GM18505 (cell line): ENCODE data around the gene BCAP31.

Source experiments
- ATAC-seq: cut with Tn5 transposase; IDR thresholded peaks from one replicate; pipeline ENCODE4 v1.9.1; 2021; ENCODE audit not compliant: unreplicated experiment
- POLR2A ChIP-seq: IDR thresholded peaks from 4 replicates; pipeline ENCODE4 v1.6.1; 2011; ENCODE audit warnings: borderline replicate concordance; ENCODE audit not compliant: insufficient read depth, insufficient read length; ENCODE audit errors: extremely low read depth

Gene BCAP31

DNA sequence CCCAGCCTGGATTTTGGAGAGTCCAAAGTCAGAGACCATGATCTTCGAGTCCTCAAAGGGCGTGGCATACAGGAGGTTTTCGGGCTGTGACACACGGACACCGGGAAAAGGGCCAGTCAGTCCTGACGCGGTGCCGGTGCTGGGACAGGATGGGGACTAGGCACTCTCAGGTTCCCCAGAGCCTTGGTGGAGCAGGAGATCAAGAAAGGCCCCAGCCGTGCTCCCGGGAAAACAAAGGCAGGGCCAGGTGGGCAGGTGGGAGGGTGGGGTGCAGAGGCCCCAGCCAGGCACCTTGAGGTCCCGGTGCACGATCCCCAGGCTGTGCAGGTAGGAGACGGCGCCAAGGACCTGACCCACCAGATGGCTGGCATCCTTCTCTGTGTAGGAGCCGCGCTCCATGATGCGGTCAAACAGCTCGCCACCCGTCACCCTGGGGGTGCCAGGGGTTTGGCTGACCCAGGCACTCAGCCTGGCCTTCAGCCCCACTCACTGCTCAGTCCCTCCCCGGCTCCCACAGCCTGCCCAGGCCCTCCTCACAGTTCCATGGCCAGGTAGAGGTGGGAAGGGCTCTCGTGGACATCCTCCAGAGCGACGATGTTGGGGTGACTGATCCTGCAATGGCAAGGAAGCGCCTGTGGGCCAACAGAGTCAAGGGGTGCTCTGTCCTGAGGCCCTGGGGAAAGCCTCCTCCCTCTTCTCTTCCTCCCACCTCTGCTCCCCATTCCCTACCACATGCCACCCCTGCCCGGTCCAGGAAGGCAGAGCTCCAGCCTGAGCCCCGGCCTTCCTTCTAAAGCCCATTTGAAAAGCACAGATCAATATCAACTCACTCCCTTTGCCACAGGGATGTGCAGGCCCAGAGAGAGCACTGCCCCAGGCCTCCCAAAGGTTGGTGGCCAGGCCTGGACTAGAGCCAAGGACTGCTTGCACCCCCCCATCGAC is 52.3 kb downstream of the BCAP31 start:
- ATAC-seq, result no peak
- TF ChIP-seq POLR2A, result no peak

DNA sequence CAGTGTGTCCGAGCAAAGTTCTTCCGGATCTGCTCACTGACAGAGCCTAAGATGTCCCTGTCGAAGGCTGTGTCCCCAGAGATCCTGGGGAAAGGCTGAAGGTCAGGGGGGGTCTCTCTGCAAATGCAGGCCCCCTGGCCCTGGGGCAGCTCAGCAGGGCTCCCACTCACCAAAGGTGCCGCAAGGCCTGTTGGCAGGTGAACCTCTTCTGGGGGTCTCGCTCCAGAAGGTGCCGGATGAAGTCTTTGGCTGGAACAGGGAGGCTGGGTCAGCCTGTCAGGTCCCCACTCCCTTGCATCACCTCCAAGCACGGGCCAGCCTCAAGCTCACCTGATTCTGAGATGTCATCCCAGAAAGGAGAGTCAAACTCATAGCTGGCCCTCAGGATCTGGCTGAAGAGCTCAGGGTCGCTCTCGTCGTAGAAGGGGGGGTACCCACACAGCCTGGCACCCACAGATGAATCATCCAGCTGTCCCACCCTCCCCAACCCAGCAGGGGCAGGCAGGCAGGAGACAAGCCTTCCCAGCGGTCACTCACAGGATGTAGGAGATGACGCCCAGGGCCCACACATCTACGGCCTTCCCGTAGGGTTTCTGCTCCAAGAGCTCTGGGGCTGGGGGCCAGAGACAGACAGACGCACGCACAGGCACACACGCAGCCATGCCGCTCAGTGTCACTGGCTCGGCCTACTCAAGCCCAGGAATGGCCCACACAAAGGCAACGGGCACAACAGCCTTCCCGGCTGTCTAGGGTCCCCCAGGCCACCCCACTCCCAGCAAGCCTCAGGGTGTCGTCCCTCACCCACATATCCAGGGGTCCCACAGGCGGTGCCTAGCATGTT is 53.2 kb downstream of the BCAP31 start:
- TF ChIP-seq POLR2A, result no peak
- no peak for ATAC-seq

DNA sequence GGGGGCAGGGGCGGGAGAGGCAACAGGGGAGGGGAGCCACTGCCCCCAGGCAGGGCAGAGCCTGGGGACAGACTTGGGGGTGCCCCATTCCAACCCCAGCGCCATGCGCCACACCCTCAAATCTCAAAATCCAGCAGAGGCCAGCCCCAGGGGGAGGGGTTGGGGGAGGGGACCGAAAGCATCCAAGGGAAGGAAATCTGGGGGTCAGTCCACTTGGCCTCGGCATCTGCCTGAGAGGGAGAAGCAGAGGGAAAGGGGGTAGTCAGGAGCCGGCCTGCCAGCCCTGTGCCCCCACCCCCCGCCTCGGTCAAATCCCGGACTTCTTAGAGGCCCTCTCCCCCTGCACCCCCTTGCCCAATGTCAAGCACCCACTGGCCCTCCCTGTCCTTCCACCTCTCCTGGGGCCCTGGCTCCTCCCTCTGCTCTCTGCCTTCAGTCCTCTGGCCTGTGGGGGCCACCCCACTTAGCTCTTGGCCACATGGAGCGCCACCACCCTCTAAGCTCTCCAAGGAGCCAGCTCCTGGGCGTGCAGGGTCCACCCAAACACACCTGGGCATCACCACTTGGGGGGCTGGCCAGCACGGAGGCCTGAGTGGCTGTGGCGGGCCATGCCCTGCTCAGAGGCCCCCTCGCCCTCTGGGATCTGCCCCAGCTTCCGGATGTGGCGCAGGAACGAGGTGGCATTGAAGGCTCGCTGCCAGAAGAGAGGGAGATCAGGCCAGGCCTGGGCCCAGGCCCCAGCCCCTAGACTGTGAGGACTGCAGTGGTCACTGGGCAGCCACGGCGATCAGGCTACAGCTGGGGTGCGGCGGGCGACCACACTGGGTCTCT is 54.1 kb downstream of the BCAP31 start:
- TF ChIP-seq POLR2A, result no peak
- no peak for ATAC-seq

DNA sequence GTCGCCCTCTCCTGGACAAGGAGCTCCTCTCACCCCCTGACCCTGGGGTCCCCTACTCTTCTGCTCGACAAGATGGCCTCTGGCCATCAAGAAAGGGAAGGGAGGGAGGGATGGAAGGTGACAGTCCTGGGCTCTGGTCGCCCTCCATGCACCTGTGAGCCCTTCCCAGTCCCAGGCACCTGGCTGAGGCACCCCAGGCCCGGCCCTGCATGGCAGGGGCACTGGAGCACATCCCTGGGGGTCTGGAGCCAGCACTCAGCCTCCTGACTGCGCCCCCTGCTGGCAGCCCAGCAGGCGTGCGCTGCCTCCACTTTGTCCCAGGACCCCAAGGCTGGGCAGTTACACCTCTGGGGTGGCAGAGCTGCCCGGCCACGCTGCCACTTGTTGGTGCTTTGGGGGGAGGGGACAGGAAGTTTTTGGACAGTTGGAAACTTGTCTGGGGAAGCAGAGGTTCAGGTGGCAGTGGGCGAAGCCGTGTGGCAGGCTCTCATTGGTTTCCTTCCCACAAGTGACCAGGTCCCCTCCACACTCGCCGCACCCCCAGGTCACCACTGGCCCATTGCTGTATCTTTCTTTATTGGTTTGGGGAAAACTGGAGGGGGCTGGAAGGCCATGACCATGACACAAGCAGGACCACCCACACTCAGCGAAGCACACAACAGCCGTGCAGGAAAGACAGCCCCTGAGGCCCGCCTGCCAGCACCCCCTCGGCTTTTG is 54.9 kb downstream of the BCAP31 start:
- ATAC-seq, result no peak
- no peak for TF ChIP-seq POLR2A

DNA sequence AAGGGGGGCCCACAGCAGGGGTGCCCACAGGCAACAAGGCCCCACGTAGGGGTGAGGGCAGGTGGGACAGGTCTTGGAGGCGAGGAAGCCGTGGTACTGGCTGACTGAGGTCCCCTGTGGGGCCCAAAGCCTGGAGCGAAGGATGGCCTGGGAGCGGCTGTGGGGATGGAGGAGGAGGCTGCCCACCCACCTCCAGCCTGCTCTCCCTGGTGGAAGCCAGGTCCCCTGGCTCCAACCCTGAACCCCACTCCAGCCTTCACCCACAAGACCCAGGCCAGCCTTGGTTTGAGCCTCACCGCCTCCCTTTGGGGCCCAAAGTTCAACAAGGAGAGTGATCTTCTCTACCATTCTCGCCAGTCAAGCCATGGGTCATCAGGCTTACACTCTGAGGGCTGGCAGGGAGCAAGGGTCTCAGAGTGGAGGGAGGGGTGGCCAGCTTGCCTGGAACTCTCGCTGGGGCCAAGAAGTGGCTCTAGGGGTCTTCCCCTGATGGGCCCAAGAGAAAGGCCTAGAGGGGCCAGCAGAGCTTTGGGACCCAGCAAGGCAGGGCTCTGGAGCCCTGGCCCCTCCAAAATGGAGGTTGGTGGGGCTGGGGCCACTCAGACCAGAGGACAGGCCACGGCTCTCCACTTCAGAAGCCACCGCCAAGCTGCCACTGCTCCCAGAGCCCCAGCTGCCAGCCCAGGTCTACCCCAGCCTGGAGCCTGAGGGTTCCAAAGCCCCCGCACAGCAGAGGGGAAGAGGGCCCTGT is 55.6 kb downstream of the BCAP31 start:
- TF ChIP-seq POLR2A, result no peak
- no peak for ATAC-seq

DNA sequence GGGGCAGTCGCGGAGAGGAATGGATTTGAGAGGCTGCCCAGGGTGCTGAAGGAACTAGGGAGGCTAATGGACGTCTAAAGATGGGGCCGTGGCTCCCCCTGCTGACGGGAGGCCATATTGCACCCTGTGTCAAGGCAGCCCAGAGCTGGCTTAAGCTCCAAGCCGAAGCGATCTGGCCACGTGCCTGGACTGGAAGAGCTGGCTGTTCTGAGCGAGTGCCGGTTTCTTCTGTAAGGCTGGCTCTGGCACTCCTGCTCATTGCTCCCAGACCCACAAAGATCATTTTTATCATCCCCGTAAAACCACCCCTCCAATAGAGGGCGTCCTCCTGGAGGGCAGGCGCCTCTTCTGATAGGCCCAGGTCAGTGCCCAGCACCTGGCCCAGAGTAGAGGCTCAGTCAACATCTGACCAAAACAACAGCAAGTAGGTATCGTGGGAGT is 56.2 kb downstream of the BCAP31 start:
- no peak for ATAC-seq
- TF ChIP-seq POLR2A, result no peak

DNA sequence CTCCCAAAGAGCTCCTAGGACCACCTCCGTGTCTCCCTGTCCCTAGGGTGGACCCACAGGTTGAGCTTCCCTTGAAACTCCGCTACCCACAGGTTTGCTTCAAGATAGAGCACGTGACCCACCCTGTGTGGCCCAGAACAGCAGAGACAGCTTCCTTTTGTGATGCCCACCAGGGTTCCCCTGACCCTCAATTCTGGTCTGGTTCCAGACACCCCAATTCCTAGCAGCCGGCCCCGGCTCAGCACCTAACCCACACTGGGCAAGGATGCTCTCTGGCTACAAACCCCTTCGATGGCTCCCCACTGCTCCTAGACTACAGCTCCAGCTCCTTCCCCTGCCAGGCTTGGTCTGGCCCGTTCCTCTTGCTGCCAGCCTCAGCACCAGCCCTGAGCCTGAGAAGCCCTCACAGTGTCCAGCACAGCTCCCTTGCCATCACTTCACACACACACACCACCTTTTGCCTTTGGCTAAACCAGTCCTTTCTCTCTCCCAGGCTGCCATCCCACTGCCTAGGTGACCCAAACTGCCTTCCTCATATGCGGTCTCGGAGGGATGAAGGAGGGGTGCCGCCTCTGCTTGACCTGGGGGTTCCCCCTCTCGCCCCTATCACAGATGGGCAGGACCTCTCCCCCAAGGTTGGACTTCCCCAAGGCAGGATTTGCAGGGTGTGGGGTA is 56.8 kb downstream of the BCAP31 start:
- ATAC-seq, result no peak
- TF ChIP-seq POLR2A, result no peak

DNA sequence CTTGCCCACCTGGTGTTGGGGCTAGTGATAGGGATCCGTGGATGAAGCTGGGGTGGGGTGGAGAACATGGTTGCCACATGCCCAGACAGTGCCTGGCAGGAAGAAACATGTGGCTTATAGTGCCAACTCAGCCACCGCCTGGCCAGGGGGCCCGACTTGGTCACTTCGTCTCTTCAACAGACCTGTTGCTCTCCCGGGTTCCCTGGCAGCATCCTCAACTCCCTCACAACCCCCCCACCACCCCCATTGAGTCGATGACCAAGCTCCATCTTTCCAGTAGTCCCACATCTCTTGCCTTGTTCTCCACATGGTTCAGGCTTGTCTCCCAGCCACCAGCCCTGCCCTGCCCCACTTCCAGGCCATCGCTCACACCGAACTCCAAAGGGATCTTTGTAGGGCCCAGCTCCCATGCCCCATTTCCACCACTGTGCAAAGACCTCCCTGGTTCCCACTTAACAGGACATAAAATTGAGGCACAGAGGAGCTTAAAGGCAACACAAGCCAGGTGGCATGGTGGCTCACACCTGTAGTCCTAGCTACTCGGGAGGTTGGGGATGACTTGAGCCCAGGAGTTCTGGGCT is 58.4 kb downstream of the BCAP31 start:
- TF ChIP-seq POLR2A, result no peak
- no peak for ATAC-seq

DNA sequence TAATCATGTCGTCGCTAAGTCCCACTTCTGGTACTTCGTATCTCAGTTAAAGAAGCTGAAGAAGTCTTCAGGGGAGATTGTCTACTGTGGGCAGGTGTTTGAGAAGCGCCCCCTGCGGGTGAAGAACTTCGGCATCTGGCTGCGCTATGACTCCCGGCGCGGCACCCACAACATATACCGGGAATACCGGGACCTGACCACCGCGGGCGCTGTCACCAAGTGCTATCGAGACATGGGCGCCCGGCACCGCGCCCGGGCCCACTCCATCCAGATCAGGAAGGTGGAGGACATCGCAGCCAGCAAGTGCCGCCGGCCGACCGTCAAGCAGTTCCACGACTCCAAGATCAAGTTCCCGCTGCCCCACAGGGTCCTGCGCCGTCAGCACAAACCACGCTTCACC is 61.9 kb downstream of the BCAP31 start:
- TF ChIP-seq POLR2A, result no peak
- no peak for ATAC-seq

DNA sequence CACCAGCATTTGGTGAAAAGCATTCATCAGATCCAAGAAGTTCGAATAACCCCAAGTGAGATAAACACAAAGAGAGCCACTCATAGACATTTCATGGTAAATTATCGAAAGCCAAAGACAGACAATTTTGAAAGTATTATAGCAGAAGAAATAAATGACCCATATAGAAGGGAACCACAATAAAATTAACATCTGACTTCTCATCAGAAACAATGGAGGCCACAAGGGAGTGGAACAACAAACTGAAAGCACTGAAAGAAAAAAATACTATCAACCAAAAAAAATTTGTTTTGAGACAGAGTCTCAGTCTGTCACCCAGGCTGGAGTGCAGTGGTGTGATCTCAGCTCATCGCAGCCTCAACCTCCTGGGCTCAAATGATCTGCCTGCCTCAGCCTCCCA is 64.9 kb downstream of the BCAP31 start:
- ATAC-seq, result no peak
- no peak for TF ChIP-seq POLR2A

DNA sequence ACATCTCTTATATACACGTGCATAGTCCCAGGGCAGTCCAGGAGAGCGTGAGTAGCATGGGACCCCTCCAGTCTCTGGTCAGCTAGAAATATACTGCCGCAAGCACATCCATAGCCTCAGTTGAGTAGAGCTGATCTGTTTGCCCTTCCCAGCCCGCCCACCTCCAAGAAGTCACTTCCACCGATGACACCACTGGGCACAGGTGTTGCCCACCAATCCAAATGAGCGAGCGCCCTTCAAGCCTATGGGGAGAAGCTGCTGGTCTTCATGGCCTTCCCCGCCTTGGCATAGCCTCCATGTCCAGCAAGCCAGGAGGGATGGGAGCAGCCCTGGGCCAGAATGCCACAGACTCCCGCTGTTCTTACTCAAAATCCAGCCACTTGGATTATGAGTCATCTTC is 67.0 kb downstream of the BCAP31 start:
- no peak for ATAC-seq
- TF ChIP-seq POLR2A, result no peak
